Chondrocyte (in vitro differentiated cells): Measurements from ENCODE around the gene C1QTNF4. TPM values are rescaled to one million over a fixed set of nuclear protein-coding genes. Genes with fewer than 3 reads are reported as not detected.
"Not testable (repeated sequence)": the region's sequence is repeated elsewhere in the genome, so short reads cannot be mapped to it uniquely, and the experiment has no call there.

Experiments used
- DNase-seq: peaks from one replicate; pipeline ENCODE4 v3.0.0; 2021; ENCODE audit warnings: mixed read lengths, low spot score
- H3K27ac Mint-ChIP-seq: one replicate; pipeline ENCODE4 v1.8.0; 2021; ENCODE audit warnings: mild to moderate bottlenecking, moderate library complexity, mixed read lengths; ENCODE audit not compliant: unreplicated experiment
- H3K27me3 Mint-ChIP-seq: 2 replicates; pipeline ENCODE4 v1.8.0; 2021; ENCODE audit warnings: low read depth, mixed read lengths
- H3K36me3 Mint-ChIP-seq: 2 replicates; pipeline ENCODE4 v1.8.0; 2021; ENCODE audit warnings: low read depth, mixed read lengths
- H3K4me1 Mint-ChIP-seq: 2 replicates; pipeline ENCODE4 v1.8.0; 2021; ENCODE audit warnings: low read depth, mild to moderate bottlenecking, mixed read lengths
- H3K4me3 Mint-ChIP-seq: one replicate; pipeline ENCODE4 v1.8.0; 2021; ENCODE audit warnings: mild to moderate bottlenecking, moderate library complexity, mixed read lengths; ENCODE audit not compliant: unreplicated experiment
- H3K9me3 Mint-ChIP-seq: 2 replicates; pipeline ENCODE4 v1.8.0; 2021; ENCODE audit warnings: low read depth, mixed read lengths
- CTCF ChIP-seq: fragments of 200-600 bp; sonication (generic); IDR thresholded peaks from 2 replicates; pipeline ENCODE4 v1.5.0; 2021; ENCODE audit warnings: antibody characterized with exemption, mild to moderate bottlenecking, moderate library complexity
- total RNA-seq: library from RNA; stranded (reverse); gene quantifications from 3 replicates; pipeline ENCODE4 v1.2.1, GENCODE V29; 2021

C1QTNF4 gene
- total RNA-seq, 1 donor from 2014 or later, result 0.40 TPM

GRCh38 chr11:47565340-47566148 lies 28.7 kb downstream of the C1QTNF4 start, which contains the start of gene PTPMT1:
PTPMT1 (plus strand) TSS chr11:47565599; CDS start chr11:47565623, 24 bp downstream.
- DNase-seq, result no peak
- peaks cover 20% of the 10 kb centered on the region for H3K4me1 Mint-ChIP-seq
- peak within 1 kb of the TSS; percentile 82 for H3K27ac Mint-ChIP-seq
- no peaks in the 10 kb centered on the region for H3K9me3 Mint-ChIP-seq
- H3K4me3 Mint-ChIP-seq, result peak within 1 kb of the TSS; percentile 77
- H3K36me3 Mint-ChIP-seq, result peaks cover 2% of the 10 kb centered on the region
- TF ChIP-seq CTCF, result no peak
- no peaks in the 10 kb centered on the region for H3K27me3 Mint-ChIP-seq

GRCh38 chr11:47564933-47565339 lies 29.3 kb downstream of the C1QTNF4 start:
- Mint-ChIP-seq H3K4me1 (peaks cover 20% of the 10 kb centered on the region), H3K36me3 (peaks cover 2% of the 10 kb centered on the region), H3K27ac (peak overlapping the region; percentile 82), H3K9me3 (no peaks in the 10 kb centered on the region), H3K4me3 (peak overlapping the region; percentile 77), H3K27me3 (no peaks in the 10 kb centered on the region)
- TF ChIP-seq CTCF, result no peak
- no peak for DNase-seq

- not testable (repeated sequence) for H3K36me3 Mint-ChIP-seq, H3K27ac Mint-ChIP-seq, H3K27me3 Mint-ChIP-seq, H3K9me3 Mint-ChIP-seq, DNase-seq
- peaks cover 20% of the 10 kb centered on the region for H3K4me1 Mint-ChIP-seq
- H3K4me3 Mint-ChIP-seq, result peak overlapping the region; percentile 36
These were observed 29.8 kb downstream of the C1QTNF4 start for GRCh38 chr11:47564366-47564765.

- H3K27me3 Mint-ChIP-seq, H3K9me3 Mint-ChIP-seq: not testable (repeated sequence)
These were observed 31.8 kb downstream of the C1QTNF4 start for GRCh38 chr11:47562393-47562792.

GRCh38 chr11:47560426-47560825 lies 33.8 kb downstream of the C1QTNF4 start:
- no peaks in the 10 kb centered on the region for H3K27me3 Mint-ChIP-seq
- no peak overlapping the region for H3K4me3 Mint-ChIP-seq
- TF ChIP-seq CTCF, result no peak
- no peaks in the 10 kb centered on the region for H3K36me3 Mint-ChIP-seq
- peaks cover 8% of the 10 kb centered on the region for H3K4me1 Mint-ChIP-seq
- no peaks in the 10 kb centered on the region for H3K9me3 Mint-ChIP-seq
- DNase-seq, result no peak
- no peak overlapping the region for H3K27ac Mint-ChIP-seq

More at GRCh38 chr11:47562393-47562792, 31.8 kb downstream of the C1QTNF4 start:
- H3K4me3 Mint-ChIP-seq, DNase-seq, H3K27ac Mint-ChIP-seq, H3K36me3 Mint-ChIP-seq: not testable (repeated sequence)
- peaks cover 20% of the 10 kb centered on the region for H3K4me1 Mint-ChIP-seq

- no peaks in the 10 kb centered on the region for H3K9me3 Mint-ChIP-seq
- H3K27me3 Mint-ChIP-seq, result no peaks in the 10 kb centered on the region
- TF ChIP-seq CTCF, result no peak
- H3K4me3 Mint-ChIP-seq, result no peak overlapping the region
- DNase-seq, result no peak
- H3K36me3 Mint-ChIP-seq, result no peaks in the 10 kb centered on the region
- H3K4me1 Mint-ChIP-seq, result peaks cover 2% of the 10 kb centered on the region
- H3K27ac Mint-ChIP-seq, result no peak overlapping the region
These were observed 35.5 kb downstream of the C1QTNF4 start for GRCh38 chr11:47558695-47559094.

- not testable (repeated sequence) for H3K36me3 Mint-ChIP-seq, H3K4me1 Mint-ChIP-seq, H3K27me3 Mint-ChIP-seq, H3K4me3 Mint-ChIP-seq, DNase-seq, H3K27ac Mint-ChIP-seq, H3K9me3 Mint-ChIP-seq
These were observed 37.2 kb downstream of the C1QTNF4 start for GRCh38 chr11:47557004-47557403.
